HG03196 (cell line): ENCODE results near the gene CNTNAP2.

Experiments
- ATAC-seq: cut with Tn5 transposase; IDR thresholded peaks from one replicate; pipeline ENCODE4 v1.9.1; 2021; ENCODE audit not compliant: unreplicated experiment

The CNTNAP2 gene

GRCh38 chr7:147429961-147430360 lies 1313.4 kb downstream of the CNTNAP2 start:
- ATAC-seq, result no peak

- ATAC-seq, result no peak
Observed at GRCh38 chr7:147432079-147432478, 1315.5 kb downstream of the CNTNAP2 start.

GRCh38 chr7:147432576-147432975 lies 1316.0 kb downstream of the CNTNAP2 start:
- ATAC-seq, result no peak

- ATAC-seq, result no peak
Observed at GRCh38 chr7:147436718-147437117, 1320.1 kb downstream of the CNTNAP2 start.

GRCh38 chr7:147438216-147438615 lies 1321.6 kb downstream of the CNTNAP2 start:
- no peak for ATAC-seq

- no peak for ATAC-seq
Observed at GRCh38 chr7:147443942-147444341, 1327.3 kb downstream of the CNTNAP2 start.

GRCh38 chr7:147452816-147453215 lies 1336.2 kb downstream of the CNTNAP2 start:
- no peak for ATAC-seq

GRCh38 chr7:147465223-147465622 lies 1348.6 kb downstream of the CNTNAP2 start:
- no peak for ATAC-seq

GRCh38 chr7:147472556-147472955 lies 1356.0 kb downstream of the CNTNAP2 start:
- ATAC-seq, result no peak

GRCh38 chr7:147474862-147475261 lies 1358.3 kb downstream of the CNTNAP2 start:
- no peak for ATAC-seq

GRCh38 chr7:147477526-147477925 lies 1360.9 kb downstream of the CNTNAP2 start:
- ATAC-seq, result no peak

- no peak for ATAC-seq
Observed at GRCh38 chr7:147478796-147479195, 1362.2 kb downstream of the CNTNAP2 start.

GRCh38 chr7:147483634-147484292 lies 1367.2 kb downstream of the CNTNAP2 start:
- no peak for ATAC-seq

- ATAC-seq, result no peak
Observed at GRCh38 chr7:147485660-147486210, 1369.1 kb downstream of the CNTNAP2 start.

GRCh38 chr7:147492606-147493005 lies 1376.0 kb downstream of the CNTNAP2 start:
- ATAC-seq, result no peak

GRCh38 chr7:147496209-147496608 lies 1379.6 kb downstream of the CNTNAP2 start:
- ATAC-seq, result no peak

- no peak for ATAC-seq
Observed at GRCh38 chr7:147497246-147497645, 1380.6 kb downstream of the CNTNAP2 start.

- ATAC-seq, result no peak
Observed at GRCh38 chr7:147498081-147498480, 1381.5 kb downstream of the CNTNAP2 start.

GRCh38 chr7:147509035-147509501 lies 1392.5 kb downstream of the CNTNAP2 start:
- ATAC-seq, result no peak

- no peak for ATAC-seq
Observed at GRCh38 chr7:147509541-147510200, 1393.1 kb downstream of the CNTNAP2 start.

- no peak for ATAC-seq
Observed at GRCh38 chr7:147510201-147510542, 1393.6 kb downstream of the CNTNAP2 start.

GRCh38 chr7:147510923-147511322 lies 1394.3 kb downstream of the CNTNAP2 start:
- ATAC-seq, result no peak
